Neural progenitor cell (in vitro differentiated cells): ENCODE measurements around the gene SOX9. TPM values are rescaled to one million over a fixed set of nuclear protein-coding genes. Genes with fewer than 3 reads are reported as not detected.

Source experiments
- DNase-seq: peaks from one replicate; pipeline ENCODE4 v3.0.0-alpha.2; 2016; ENCODE audit warnings: low spot score
- H2AFZ ChIP-seq: fragments of 200-600 bp; sonication (generic); replicated peaks from 2 replicates; pipeline ENCODE4 v1.6.1; 2016; ENCODE audit warnings: antibody characterized with exemption
- H3F3A ChIP-seq: fragments of 200-600 bp; sonication (generic); 2 replicates; pipeline ENCODE4 v1.6.1; 2016; ENCODE audit warnings: antibody characterized with exemption, low read depth
- H3K27ac ChIP-seq: fragments of 200-600 bp; sonication (generic); 2 replicates; pipeline ENCODE4 v1.5.1; 2016; ENCODE audit warnings: mild to moderate bottlenecking
- H3K27me3 ChIP-seq: fragments of 200-600 bp; sonication (generic); 2 replicates; pipeline ENCODE4 v1.6.1; 2016; ENCODE audit warnings: mild to moderate bottlenecking, moderate library complexity
- H3K36me3 ChIP-seq: fragments of 200-600 bp; sonication (generic); 2 replicates; pipeline ENCODE4 v1.5.1; 2016
- H3K4me1 ChIP-seq: fragments of 200-600 bp; sonication (generic); 2 replicates; pipeline ENCODE4 v1.6.1; 2016; ENCODE audit warnings: mixed run types
- H3K4me2 ChIP-seq: fragments of 200-600 bp; sonication (generic); 2 replicates; pipeline ENCODE4 v1.6.1; 2016
- H3K4me3 ChIP-seq: fragments of 200-600 bp; sonication (generic); 2 replicates; pipeline ENCODE4 v1.5.1; 2016
- H3K79me2 ChIP-seq: fragments of 200-600 bp; sonication (generic); 2 replicates; pipeline ENCODE4 v1.6.1; 2016; ENCODE audit warnings: low read depth
- H3K9ac ChIP-seq: fragments of 200-600 bp; sonication (generic); 2 replicates; pipeline ENCODE4 v1.6.1; 2016
- H3K9me3 ChIP-seq: fragments of 200-600 bp; sonication (generic); 2 replicates; pipeline ENCODE4 v1.5.1; 2016; ENCODE audit warnings: low read depth
- H4K20me1 ChIP-seq: fragments of 200-600 bp; sonication (generic); 2 replicates; pipeline ENCODE4 v1.6.1; 2016; ENCODE audit warnings: low read depth
- H3K27ac Mint-ChIP-seq: 3 replicates; pipeline ENCODE4 v1.8.0; 2021; ENCODE audit warnings: mixed read lengths
- H3K27me3 Mint-ChIP-seq: 2 replicates; pipeline ENCODE4 v1.8.0; 2022; ENCODE audit warnings: low read depth, mild to moderate bottlenecking, inconsistent platforms, moderate library complexity, mixed read lengths; ENCODE audit not compliant: insufficient read depth
- H3K36me3 Mint-ChIP-seq: 3 replicates; pipeline ENCODE4 v1.8.0; 2021; ENCODE audit warnings: mixed read lengths
- H3K4me1 Mint-ChIP-seq: 3 replicates; pipeline ENCODE4 v1.8.0; 2021; ENCODE audit warnings: mixed read lengths
- H3K4me3 Mint-ChIP-seq: 3 replicates; pipeline ENCODE4 v1.8.0; 2021; ENCODE audit warnings: mild to moderate bottlenecking, moderate library complexity, mixed read lengths
- H3K9me3 Mint-ChIP-seq: 3 replicates; pipeline ENCODE4 v1.8.0; 2020; ENCODE audit warnings: mixed read lengths
- EZH2 ChIP-seq: fragments of 200-600 bp; sonication (generic); IDR thresholded peaks from 2 replicates; pipeline ENCODE4 v1.6.1; 2017; ENCODE audit warnings: antibody characterized with exemption, mild to moderate bottlenecking, moderate library complexity
- EZH2phosphoT487 ChIP-seq: fragments of 200-600 bp; sonication (generic); IDR thresholded peaks from 2 replicates; pipeline ENCODE4 v1.6.1; 2017; ENCODE audit warnings: antibody characterized with exemption
- total RNA-seq: library from RNA; depleted of rRNA; stranded (reverse); fragments of >200 nt; gene quantifications from 2 replicates; pipeline ENCODE4 v1.2.3, GENCODE V29; 2015; ENCODE audit warnings: low replicate concordance
- TF ChIP-seq, protein P1 (sequence below): fragments of 200-600 bp; sonication (generic); IDR thresholded peaks from 2 replicates; pipeline ENCODE4 v1.5.1; 2017; ENCODE audit warnings: antibody characterized with exemption, mild to moderate bottlenecking

The SOX9 gene
- total RNA-seq, 1 donor from 2014 or later, result 12.7 TPM

DNA sequence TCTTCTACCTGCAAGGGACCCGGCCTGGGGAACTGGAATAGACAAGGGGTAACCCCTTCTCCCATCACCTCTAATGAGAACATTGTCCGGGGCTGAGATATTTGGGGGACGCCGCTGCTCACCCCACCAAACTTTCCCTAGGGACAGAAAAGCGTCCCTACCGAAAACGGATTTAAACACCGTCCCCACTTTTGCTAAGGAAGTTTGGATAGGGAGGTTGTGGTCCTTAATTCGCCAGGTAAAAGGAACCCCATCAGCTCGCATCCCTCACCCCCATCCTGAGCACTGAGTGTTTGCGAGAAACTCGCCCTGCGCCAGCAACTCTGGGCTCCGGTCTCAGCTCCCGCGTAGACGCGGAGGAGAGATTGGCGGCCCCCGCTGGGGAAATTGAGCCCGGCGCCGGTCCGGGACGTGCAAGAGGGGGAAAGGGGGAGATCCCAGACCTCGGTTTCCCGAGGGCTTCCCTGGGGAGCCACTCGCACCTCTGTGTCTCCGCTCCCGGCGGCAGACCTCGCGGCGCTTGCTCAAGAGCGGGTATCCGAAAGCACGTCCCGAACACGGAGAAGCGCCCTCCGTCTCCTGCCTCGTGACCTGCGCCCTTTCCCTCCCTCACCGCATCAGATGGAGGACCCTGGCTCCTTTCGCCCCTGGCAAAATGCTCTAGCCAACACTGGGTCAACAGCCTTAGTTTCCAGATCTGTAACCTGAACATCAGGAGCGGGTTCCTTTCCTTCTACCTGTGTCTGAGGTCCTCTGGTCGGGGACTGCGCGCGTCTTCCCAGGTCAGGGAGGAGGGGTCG, 3.1 kb upstream of the SOX9 start:
- Histone ChIP-seq H3K36me3 (no peaks in the 10 kb centered on the region), H3F3A (peaks cover 10% of the 10 kb centered on the region), H3K79me2 (peaks cover 18% of the 10 kb centered on the region), H4K20me1 (peaks cover 19% of the 10 kb centered on the region), H3K4me1 (peaks cover 45% of the 10 kb centered on the region), H2AFZ (peak overlapping the region; percentile 23), H3K27me3 (peaks cover 72% of the 10 kb centered on the region), H3K27ac (no peak overlapping the region), H3K9me3 (no peaks in the 10 kb centered on the region), H3K9ac (no peak overlapping the region), H3K4me3 (peak overlapping the region; percentile 43), H3K4me2 (peak overlapping the region; percentile 96)
- no peaks in the 10 kb centered on the region for H3K36me3 Mint-ChIP-seq
- H3K27me3 Mint-ChIP-seq, result peaks cover 57% of the 10 kb centered on the region
- TF ChIP-seq, protein P1, sequence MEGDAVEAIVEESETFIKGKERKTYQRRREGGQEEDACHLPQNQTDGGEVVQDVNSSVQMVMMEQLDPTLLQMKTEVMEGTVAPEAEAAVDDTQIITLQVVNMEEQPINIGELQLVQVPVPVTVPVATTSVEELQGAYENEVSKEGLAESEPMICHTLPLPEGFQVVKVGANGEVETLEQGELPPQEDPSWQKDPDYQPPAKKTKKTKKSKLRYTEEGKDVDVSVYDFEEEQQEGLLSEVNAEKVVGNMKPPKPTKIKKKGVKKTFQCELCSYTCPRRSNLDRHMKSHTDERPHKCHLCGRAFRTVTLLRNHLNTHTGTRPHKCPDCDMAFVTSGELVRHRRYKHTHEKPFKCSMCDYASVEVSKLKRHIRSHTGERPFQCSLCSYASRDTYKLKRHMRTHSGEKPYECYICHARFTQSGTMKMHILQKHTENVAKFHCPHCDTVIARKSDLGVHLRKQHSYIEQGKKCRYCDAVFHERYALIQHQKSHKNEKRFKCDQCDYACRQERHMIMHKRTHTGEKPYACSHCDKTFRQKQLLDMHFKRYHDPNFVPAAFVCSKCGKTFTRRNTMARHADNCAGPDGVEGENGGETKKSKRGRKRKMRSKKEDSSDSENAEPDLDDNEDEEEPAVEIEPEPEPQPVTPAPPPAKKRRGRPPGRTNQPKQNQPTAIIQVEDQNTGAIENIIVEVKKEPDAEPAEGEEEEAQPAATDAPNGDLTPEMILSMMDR, result no peak
- TF ChIP-seq EZH2 (peak; percentile 27), EZH2phosphoT487 (peak; percentile 50)
- peak; percentile 67 for DNase-seq
- no peaks in the 10 kb centered on the region for H3K9me3 Mint-ChIP-seq
- H3K4me1 Mint-ChIP-seq, result peaks cover 36% of the 10 kb centered on the region
- no peak overlapping the region for H3K27ac Mint-ChIP-seq
- H3K4me3 Mint-ChIP-seq, result peak overlapping the region; percentile 87

DNA sequence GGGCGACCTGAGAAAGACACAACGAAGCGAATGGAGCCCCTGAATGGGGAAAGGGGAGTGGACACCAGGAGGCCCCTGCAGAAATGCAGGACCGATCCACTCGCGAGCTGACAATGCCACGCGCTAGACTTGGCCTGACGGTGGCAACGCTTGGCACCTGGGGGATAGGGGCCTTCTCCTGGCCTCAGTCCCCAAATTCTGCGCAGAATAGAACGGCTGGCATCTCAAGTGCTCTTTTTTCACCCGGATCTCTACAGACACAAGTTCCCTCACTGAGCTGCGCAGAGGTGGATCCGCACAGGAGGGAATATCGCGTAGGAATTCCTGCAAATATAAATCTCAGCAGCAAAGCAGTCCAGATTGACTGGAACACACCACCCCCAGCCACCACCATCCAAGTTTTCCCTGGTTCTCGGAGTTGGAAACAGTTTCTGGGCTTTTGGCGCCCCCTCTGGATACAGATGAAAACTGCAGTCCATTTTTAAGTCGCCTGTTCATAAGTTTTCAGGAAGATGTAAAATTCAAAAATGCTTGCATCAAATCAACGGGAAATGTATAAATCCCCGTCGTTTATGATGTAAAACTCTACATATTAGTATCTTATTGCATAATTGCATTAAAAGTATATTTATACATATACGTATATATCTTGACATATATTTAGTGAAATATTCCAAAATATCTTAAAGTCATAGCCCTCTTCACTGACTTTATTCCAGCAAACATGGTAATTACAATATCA, 2.3 kb upstream of the SOX9 start:
- Histone ChIP-seq H3K4me2 (peak overlapping the region; percentile 96), H3K27me3 (peaks cover 70% of the 10 kb centered on the region), H3K27ac (no peak overlapping the region), H2AFZ (no peak overlapping the region), H3K4me1 (peaks cover 51% of the 10 kb centered on the region), H3K9ac (no peak overlapping the region), H3K79me2 (peaks cover 25% of the 10 kb centered on the region), H3K9me3 (no peaks in the 10 kb centered on the region), H3K4me3 (peak overlapping the region; percentile 43), H4K20me1 (peaks cover 19% of the 10 kb centered on the region), H3F3A (peaks cover 10% of the 10 kb centered on the region), H3K36me3 (no peaks in the 10 kb centered on the region)
- no peaks in the 10 kb centered on the region for H3K9me3 Mint-ChIP-seq
- TF ChIP-seq EZH2phosphoT487, result no peak
- TF ChIP-seq, protein P1, result peak; percentile 98
- peaks cover 4% of the 10 kb centered on the region for H3K36me3 Mint-ChIP-seq
- H3K27me3 Mint-ChIP-seq, result peaks cover 54% of the 10 kb centered on the region
- no peak overlapping the region for H3K27ac Mint-ChIP-seq
- peak; percentile 84 for DNase-seq
- peaks cover 40% of the 10 kb centered on the region for H3K4me1 Mint-ChIP-seq
- peak overlapping the region; percentile 100 for H3K4me3 Mint-ChIP-seq

DNA sequence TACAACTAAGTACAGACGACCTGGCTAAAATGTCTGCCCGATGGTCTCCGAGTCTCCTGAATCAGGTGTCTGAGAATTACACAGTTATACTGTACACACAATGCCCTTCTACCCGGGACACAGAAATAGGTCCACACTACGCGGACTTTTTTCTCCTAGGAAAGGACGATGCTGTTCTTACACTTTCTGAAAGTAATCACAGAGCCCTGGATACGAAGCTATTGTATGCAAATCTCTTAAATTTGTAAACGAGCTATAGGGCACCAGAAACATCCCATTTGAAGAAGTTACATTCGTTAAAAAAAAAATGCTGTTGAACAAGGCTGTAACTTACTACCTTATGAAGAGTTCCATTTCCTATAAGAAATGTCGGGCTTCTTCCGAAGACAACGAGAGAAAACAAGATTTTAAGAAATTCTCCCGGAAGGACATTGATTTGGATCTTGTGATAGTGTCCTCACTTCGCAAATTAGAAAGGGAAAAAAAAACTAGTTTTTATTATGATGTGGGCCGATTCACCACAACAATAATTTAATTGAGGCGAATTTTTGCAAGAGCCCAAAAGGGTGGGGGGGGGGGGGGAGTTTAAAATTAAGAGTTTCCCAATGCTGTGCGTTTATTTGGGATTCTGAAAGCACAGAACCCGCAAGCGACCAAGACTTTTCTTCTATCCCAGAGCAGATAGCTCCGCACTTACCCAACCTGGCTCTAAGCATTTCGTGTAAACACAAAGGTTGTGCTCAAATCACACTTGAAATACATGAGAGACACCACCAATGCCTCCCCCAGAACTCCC, 1.5 kb upstream of the SOX9 start:
- H3K9ac ChIP-seq, result no peak overlapping the region
- H3K79me2 ChIP-seq, result peaks cover 29% of the 10 kb centered on the region
- H3K9me3 Mint-ChIP-seq, result peaks cover 3% of the 10 kb centered on the region
- H3K4me3 Mint-ChIP-seq, result peak overlapping the region; percentile 100
- H3K27ac Mint-ChIP-seq, result no peak overlapping the region
- DNase-seq, result no peak
- H3K27me3 ChIP-seq, result peaks cover 62% of the 10 kb centered on the region
- no peak overlapping the region for H3K27ac ChIP-seq
- H3K4me3 ChIP-seq, result peak overlapping the region; percentile 87
- peaks cover 10% of the 10 kb centered on the region for H3F3A ChIP-seq
- H4K20me1 ChIP-seq, result peaks cover 22% of the 10 kb centered on the region
- peaks cover 51% of the 10 kb centered on the region for H3K4me1 ChIP-seq
- H3K36me3 ChIP-seq, result peaks cover 2% of the 10 kb centered on the region
- H3K9me3 ChIP-seq, result no peaks in the 10 kb centered on the region
- peak overlapping the region; percentile 96 for H3K4me2 ChIP-seq
- H3K4me1 Mint-ChIP-seq, result peaks cover 45% of the 10 kb centered on the region
- peak overlapping the region; percentile 38 for H2AFZ ChIP-seq
- TF ChIP-seq EZH2phosphoT487 (no peak), EZH2 (peak; percentile 4)
- TF ChIP-seq, protein P1, result no peak
- H3K36me3 Mint-ChIP-seq, result peaks cover 7% of the 10 kb centered on the region
- H3K27me3 Mint-ChIP-seq, result peaks cover 57% of the 10 kb centered on the region
